HEK293 (cell line): ENCODE data around the gene CIB1.

Experiments used
- CTCF ChIA-PET: fragments of 350-600 bp; formaldehyde crosslinking; extraction: SDS; loops from one replicate; lab custom pipeline; 2021; ENCODE audit warnings: antibody characterized with exemption; lab: Yijun Ruan, JAX
- POLR2A ChIA-PET: fragments of 300-600 bp; formaldehyde crosslinking; extraction: SDS; loops from one replicate; lab custom pipeline; 2020; ENCODE audit warnings: antibody characterized with exemption, inconsistent platforms; lab: Yijun Ruan, JAX
- H3K27ac ChIP-seq: fragments of 200-500 bp; sonication (Bioruptor generic); 2 replicates; pipeline ENCODE4 v1.5.1; 2014; ENCODE audit warnings: low read depth, low read length, control low read depth, inconsistent platforms; ENCODE audit errors: extremely low read depth
- H3K36me3 ChIP-seq, 2 experiments: fragments of 200-500 bp in 1 of 2; sonication (Bioruptor generic) in 1 of 2; 1 replicate in 1 of 2; 2 replicates in 1 of 2; pipeline ENCODE4 v1.5.1; 2014 to 2017; ENCODE audit warnings: inconsistent platforms in 2 of 2, low read length in 2 of 2; ENCODE audit not compliant: control insufficient read depth in 2 of 2, insufficient read depth in 1 of 2
- H3K4me1 ChIP-seq: fragments of 200-500 bp; sonication (Bioruptor generic); 2 replicates; pipeline ENCODE4 v1.5.1; 2014; ENCODE audit warnings: mild to moderate bottlenecking, low read length, inconsistent platforms; ENCODE audit not compliant: control insufficient read depth, insufficient read depth
- H3K4me3 ChIP-seq: 2 replicates; pipeline ENCODE4 v1.5.1; 2011; ENCODE audit warnings: low read depth, mild to moderate bottlenecking, control low read depth, low read length, moderate library complexity
- H3K9me3 ChIP-seq: fragments of 200-500 bp; sonication (Bioruptor generic); 2 replicates; pipeline ENCODE4 v1.5.1; 2014; ENCODE audit warnings: low read depth, low read length, inconsistent platforms; ENCODE audit not compliant: control insufficient read depth, insufficient read depth
- CTCF ChIP-seq: fragments of 450-650 bp; formaldehyde crosslinking; IDR thresholded peaks from 2 replicates; pipeline ENCODE4 v1.5.1; 2016; ENCODE audit warnings: missing biosample characterization, missing genetic modification characterization
- EGR2 ChIP-seq: fragments of 450-650 bp; formaldehyde crosslinking; IDR thresholded peaks from 2 replicates; pipeline ENCODE4 v1.5.1; 2016; ENCODE audit warnings: low read depth, missing biosample characterization, missing genetic modification characterization
- GLIS1 ChIP-seq: fragments of 450-650 bp; formaldehyde crosslinking; IDR thresholded peaks from 2 replicates; pipeline ENCODE4 v1.5.1; 2016; ENCODE audit warnings: missing biosample characterization, missing genetic modification characterization
- KLF9 ChIP-seq: fragments of 450-650 bp; formaldehyde crosslinking; IDR thresholded peaks from 2 replicates; pipeline ENCODE4 v1.5.1; 2016; ENCODE audit warnings: missing biosample characterization, missing genetic modification characterization, low read depth
- OVOL3 ChIP-seq: fragments of 450-650 bp; formaldehyde crosslinking; IDR thresholded peaks from 2 replicates; pipeline ENCODE4 v1.5.1; 2016; ENCODE audit warnings: missing biosample characterization, missing genetic modification characterization
- SCRT2 ChIP-seq: fragments of 450-650 bp; formaldehyde crosslinking; IDR thresholded peaks from 2 replicates; pipeline ENCODE4 v1.5.1; 2016; ENCODE audit warnings: missing biosample characterization, missing genetic modification characterization
- YY1 ChIP-seq: fragments of 450-650 bp; formaldehyde crosslinking; IDR thresholded peaks from 2 replicates; pipeline ENCODE4 v1.5.1; 2018; ENCODE audit warnings: missing biosample characterization, missing genetic modification characterization
- ZBTB21 ChIP-seq: fragments of 450-650 bp; formaldehyde crosslinking; IDR thresholded peaks from 2 replicates; pipeline ENCODE4 v1.5.1; 2017; ENCODE audit warnings: missing biosample characterization, missing genetic modification characterization
- ZBTB44 ChIP-seq: fragments of 450-650 bp; IDR thresholded peaks from 2 replicates; pipeline ENCODE4 v1.5.1; 2018; ENCODE audit warnings: missing biosample characterization, mild to moderate bottlenecking, missing genetic modification characterization
- ZBTB7A ChIP-seq: fragments of 450-650 bp; formaldehyde crosslinking; IDR thresholded peaks from 2 replicates; pipeline ENCODE4 v1.5.1; 2016; ENCODE audit warnings: low read depth, missing biosample characterization, missing genetic modification characterization
- ZNF140 ChIP-seq: fragments of 450-650 bp; formaldehyde crosslinking; IDR thresholded peaks from 2 replicates; pipeline ENCODE4 v1.5.1; 2016; ENCODE audit warnings: missing biosample characterization, missing genetic modification characterization
- ZNF155 ChIP-seq: fragments of 450-650 bp; formaldehyde crosslinking; IDR thresholded peaks from 2 replicates; pipeline ENCODE4 v1.5.1; 2016; ENCODE audit warnings: missing biosample characterization, missing genetic modification characterization
- ZNF18 ChIP-seq: fragments of 450-650 bp; formaldehyde crosslinking; IDR thresholded peaks from 2 replicates; pipeline ENCODE4 v1.5.1; 2016; ENCODE audit warnings: missing biosample characterization, missing genetic modification characterization
- ZNF19 ChIP-seq: fragments of 450-650 bp; formaldehyde crosslinking; IDR thresholded peaks from 2 replicates; pipeline ENCODE4; 2016; ENCODE audit warnings: missing biosample characterization, missing genetic modification characterization, low read depth
- ZNF202 ChIP-seq: fragments of 450-650 bp; formaldehyde crosslinking; IDR thresholded peaks from 2 replicates; pipeline ENCODE4 v1.5.1; 2016; ENCODE audit warnings: missing biosample characterization, missing genetic modification characterization, borderline replicate concordance
- ZNF223 ChIP-seq: fragments of 450-650 bp; formaldehyde crosslinking; IDR thresholded peaks from 2 replicates; pipeline ENCODE4 v1.5.1; 2016; ENCODE audit warnings: missing biosample characterization, missing genetic modification characterization
- ZNF274 ChIP-seq, 2 experiments: fragments of 200-500 bp in 1 of 2; fragments of 450-650 bp in 1 of 2; sonication (Bioruptor generic) in 1 of 2; formaldehyde crosslinking in 1 of 2; IDR thresholded peaks; 2 replicates each; pipeline versions ENCODE4 v1.5.1 to v1.6.1; 2014 to 2016; ENCODE audit warnings: borderline replicate concordance in 1 of 2, inconsistent platforms in 1 of 2, low read length in 1 of 2, missing biosample characterization in 1 of 2, missing genetic modification characterization in 1 of 2
- ZNF366 ChIP-seq: fragments of 450-650 bp; formaldehyde crosslinking; conservative IDR thresholded peaks from 2 replicates; pipeline ENCODE4 v1.5.1; 2016; ENCODE audit warnings: missing biosample characterization, missing genetic modification characterization
- ZNF416 ChIP-seq: fragments of 450-650 bp; formaldehyde crosslinking; IDR thresholded peaks from 2 replicates; pipeline ENCODE4 v1.5.1; 2016; ENCODE audit warnings: missing biosample characterization, missing genetic modification characterization
- ZNF423 ChIP-seq: fragments of 450-650 bp; formaldehyde crosslinking; IDR thresholded peaks from 2 replicates; pipeline ENCODE4 v1.5.1; 2016; ENCODE audit warnings: missing biosample characterization, missing genetic modification characterization
- ZNF433 ChIP-seq: fragments of 450-650 bp; formaldehyde crosslinking; IDR thresholded peaks from 2 replicates; pipeline ENCODE4 v1.5.1; 2016; ENCODE audit warnings: missing biosample characterization, missing genetic modification characterization, low read depth
- ZNF664 ChIP-seq: fragments of 450-650 bp; formaldehyde crosslinking; IDR thresholded peaks from 2 replicates; pipeline ENCODE4 v1.5.1; 2016; ENCODE audit warnings: missing biosample characterization, missing genetic modification characterization
- ZNF677 ChIP-seq: fragments of 450-650 bp; IDR thresholded peaks from 2 replicates; pipeline ENCODE4 v1.5.0; 2018; ENCODE audit warnings: missing biosample characterization, mild to moderate bottlenecking, missing genetic modification characterization, moderate library complexity
- ZNF776 ChIP-seq: fragments of 450-650 bp; formaldehyde crosslinking; IDR thresholded peaks from 2 replicates; pipeline ENCODE4 v1.5.0; 2017; ENCODE audit warnings: missing biosample characterization, missing genetic modification characterization, borderline replicate concordance
- ZNF777 ChIP-seq: fragments of 450-650 bp; formaldehyde crosslinking; IDR thresholded peaks from 2 replicates; pipeline ENCODE4 v1.5.1; 2017; ENCODE audit warnings: missing biosample characterization, missing genetic modification characterization, borderline replicate concordance
- ZNF791 ChIP-seq: fragments of 450-650 bp; formaldehyde crosslinking; IDR thresholded peaks from 2 replicates; pipeline ENCODE4 v1.5.1; 2016; ENCODE audit warnings: missing biosample characterization, missing genetic modification characterization
- ZSCAN4 ChIP-seq: fragments of 450-650 bp; formaldehyde crosslinking; IDR thresholded peaks from 2 replicates; pipeline ENCODE4 v1.5.1; 2017; ENCODE audit warnings: missing biosample characterization, missing genetic modification characterization
- TF ChIP-seq, protein P1 (sequence below): fragments of 450-650 bp; formaldehyde crosslinking; IDR thresholded peaks from 2 replicates; pipeline ENCODE4 v1.5.1; 2016; ENCODE audit warnings: missing biosample characterization, missing genetic modification characterization
- TF ChIP-seq, protein P2 (sequence below): fragments of 450-650 bp; formaldehyde crosslinking; IDR thresholded peaks from 2 replicates; pipeline ENCODE4 v1.5.1; 2016; ENCODE audit warnings: missing biosample characterization, missing genetic modification characterization, low read depth

Gene CIB1

GRCh38 chr15:90225504-90226234 is 8.1 kb downstream of the CIB1 start (continued):
- no peak for TF ChIP-seq CTCF (tag by site-specific recombination)
- peak; percentile 24; the same call in 1 of the 2 replicates for TF ChIP-seq ZBTB44
- TF ChIP-seq ZNF202: no peak
- no peak for TF ChIP-seq ZNF777 (tag by site-specific recombination)
- TF ChIP-seq ZNF19 (tag by site-specific recombination): no peak
- no peak for TF ChIP-seq ZNF274 (IDR thresholded peaks at IDR 0.05; ENCODE audit: low read length)
- TF ChIP-seq ZNF274 (tag by site-specific recombination; IDR thresholded peaks at IDR 0.05; ENCODE audit: borderline replicate concordance): no peak
- peak; percentile 65 for TF ChIP-seq GLIS1 (tag by site-specific recombination)
- TF ChIP-seq ZNF776 (tag by site-specific recombination): no peak
- TF ChIP-seq ZNF423 (tag by site-specific recombination): peak; percentile 63; the same call in 1 of the 2 replicates
- TF ChIP-seq, protein P1, sequence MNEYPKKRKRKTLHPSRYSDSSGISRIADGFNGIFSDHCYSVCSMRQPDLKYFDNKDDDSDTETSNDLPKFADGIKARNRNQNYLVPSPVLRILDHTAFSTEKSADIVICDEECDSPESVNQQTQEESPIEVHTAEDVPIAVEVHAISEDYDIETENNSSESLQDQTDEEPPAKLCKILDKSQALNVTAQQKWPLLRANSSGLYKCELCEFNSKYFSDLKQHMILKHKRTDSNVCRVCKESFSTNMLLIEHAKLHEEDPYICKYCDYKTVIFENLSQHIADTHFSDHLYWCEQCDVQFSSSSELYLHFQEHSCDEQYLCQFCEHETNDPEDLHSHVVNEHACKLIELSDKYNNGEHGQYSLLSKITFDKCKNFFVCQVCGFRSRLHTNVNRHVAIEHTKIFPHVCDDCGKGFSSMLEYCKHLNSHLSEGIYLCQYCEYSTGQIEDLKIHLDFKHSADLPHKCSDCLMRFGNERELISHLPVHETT (tag by site-specific recombination): no peak
- no peak for TF ChIP-seq EGR2
- no peak for TF ChIP-seq ZNF416 (tag by site-specific recombination)
- TF ChIP-seq, protein P2, sequence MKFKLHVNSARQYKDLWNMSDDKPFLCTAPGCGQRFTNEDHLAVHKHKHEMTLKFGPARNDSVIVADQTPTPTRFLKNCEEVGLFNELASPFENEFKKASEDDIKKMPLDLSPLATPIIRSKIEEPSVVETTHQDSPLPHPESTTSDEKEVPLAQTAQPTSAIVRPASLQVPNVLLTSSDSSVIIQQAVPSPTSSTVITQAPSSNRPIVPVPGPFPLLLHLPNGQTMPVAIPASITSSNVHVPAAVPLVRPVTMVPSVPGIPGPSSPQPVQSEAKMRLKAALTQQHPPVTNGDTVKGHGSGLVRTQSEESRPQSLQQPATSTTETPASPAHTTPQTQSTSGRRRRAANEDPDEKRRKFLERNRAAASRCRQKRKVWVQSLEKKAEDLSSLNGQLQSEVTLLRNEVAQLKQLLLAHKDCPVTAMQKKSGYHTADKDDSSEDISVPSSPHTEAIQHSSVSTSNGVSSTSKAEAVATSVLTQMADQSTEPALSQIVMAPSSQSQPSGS: no peak
- no peak for TF ChIP-seq ZNF155 (tag by site-specific recombination)
- no peak for TF ChIP-seq ZBTB7A
- no peak for TF ChIP-seq SCRT2 (tag by site-specific recombination)
- no peak for TF ChIP-seq ZNF791

- POLR2A ChIA-PET: interaction anchor here (2.0 kb wide), 1 partner anchor 8 kb away, joined by 7 read pairs; the partner anchor contains the start of genes CIB1 and GDPGP1
- CTCF ChIA-PET: interaction anchor here (1.5 kb wide), 1 partner anchor 82 kb away, joined by 4 read pairs; no protein-coding TSS in a partner anchor
- TF ChIP-seq ZNF677 (no peak), ZNF18 (tag by site-specific recombination) (no peak), KLF9 (tag by site-specific recombination) (no peak), ZNF664 (no peak), ZNF223 (tag by site-specific recombination) (no peak), OVOL3 (tag by site-specific recombination) (no peak), ZNF366 (no peak), ZNF140 (tag by site-specific recombination) (no peak), ZNF433 (tag by site-specific recombination) (no peak), ZSCAN4 (tag by site-specific recombination) (no peak), ZBTB21 (tag by site-specific recombination) (no peak), YY1 (tag by site-specific recombination) (no peak)
Observed at GRCh38 chr15:90225047-90225446, 8.7 kb downstream of the CIB1 start.

More at GRCh38 chr15:90225047-90225446, 8.7 kb downstream of the CIB1 start:
- Histone ChIP-seq H3K27ac (no peak overlapping the region), H3K4me1 (peaks cover 6% of the 10 kb centered on the region; the same call in 1 of the 2 replicates), H3K9me3 (no peaks in the 10 kb centered on the region), H3K4me3 (no peak overlapping the region), H3K36me3 (peaks cover 13 to 65% of the 10 kb centered on the region in 2 experiments; a peak in 2 of 3 replicates)
